ENCODE results near the gene TMED4.

TMED4 gene

DNA sequence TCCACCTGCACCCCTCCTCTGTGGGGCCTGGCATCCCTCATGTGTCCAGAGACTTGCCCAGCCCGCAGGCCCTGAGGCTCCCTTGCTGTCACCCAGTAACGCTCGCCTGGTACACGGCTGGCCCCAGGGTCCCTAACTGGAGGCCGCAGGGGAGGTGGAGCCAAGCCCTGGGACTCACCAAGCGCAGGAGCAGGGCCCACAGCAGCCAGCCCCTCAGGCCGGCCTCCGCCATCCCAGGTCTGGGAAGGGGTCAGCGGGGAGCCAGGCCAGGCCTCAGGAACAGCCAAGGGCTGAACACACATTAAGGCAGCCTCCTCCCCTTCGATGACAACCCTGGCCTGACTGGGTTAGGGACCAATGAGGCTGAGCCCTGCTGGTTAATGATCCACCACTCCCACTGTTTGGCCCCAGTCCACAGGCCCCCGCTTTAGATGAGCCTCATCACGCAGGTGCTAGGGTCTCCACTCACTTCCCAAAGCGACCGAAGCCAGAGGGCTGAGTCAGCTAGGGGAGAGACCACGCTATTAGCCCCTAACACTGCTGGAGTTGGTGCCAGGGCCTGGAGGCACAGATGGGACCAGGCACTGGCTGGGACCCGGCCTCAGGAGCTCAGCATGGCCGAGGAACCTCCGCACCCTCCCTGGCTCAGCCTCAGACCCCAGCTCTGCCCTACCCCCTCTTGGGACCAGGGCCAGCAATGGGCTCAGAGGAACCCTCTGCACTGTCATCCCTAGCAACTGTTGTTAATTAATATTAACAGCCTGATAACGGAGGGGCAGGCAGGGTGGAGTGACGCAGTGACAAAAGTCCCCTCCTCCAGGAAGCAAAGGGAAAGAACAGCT is 40.8 kb downstream of the TMED4 start, which contains the start of gene NPC1L1:
Gene NPC1L1, minus strand, starts transcription at position 303 of the 842 bp plus-strand sequence. Its CDS starts 71 bp downstream, at position 232.
- H3K27ac ChIP-seq (ENCODE audit: insufficient read depth, low read length, poor library complexity, severe bottlenecking) = no peak within 1 kb of the TSS
- no peaks in the 10 kb centered on the region for H3K27me3 ChIP-seq (replicated peaks; ENCODE audit: control insufficient read depth, insufficient read depth, low read length, poor library complexity, severe bottlenecking)
- H3K4me1 ChIP-seq (ENCODE audit: control insufficient read depth, insufficient read depth, low read length, poor library complexity, severe bottlenecking) = no peaks in the 10 kb centered on the region
- no peaks in the 10 kb centered on the region for H3K9me3 ChIP-seq (ENCODE audit: control insufficient read depth, low read length)
- no peak within 1 kb of the TSS for H3K4me3 ChIP-seq (ENCODE audit: insufficient read depth, low read depth, low read length, poor library complexity, severe bottlenecking)
- no peak for DNase-seq
- H3K36me3 ChIP-seq (ENCODE audit: control insufficient read depth, insufficient read depth, low read length) = no peaks in the 10 kb centered on the region

- DNase-seq = no peak
- Histone ChIP-seq H3K9me3 (ENCODE audit: control insufficient read depth, low read length) (no peaks in the 10 kb centered on the region), H3K27ac (ENCODE audit: insufficient read depth, low read length, poor library complexity, severe bottlenecking) (no peak overlapping the region), H3K4me1 (ENCODE audit: control insufficient read depth, insufficient read depth, low read length, poor library complexity, severe bottlenecking) (no peaks in the 10 kb centered on the region), H3K36me3 (ENCODE audit: control insufficient read depth, insufficient read depth, low read length) (no peaks in the 10 kb centered on the region), H3K27me3 (replicated peaks; ENCODE audit: control insufficient read depth, insufficient read depth, low read length, poor library complexity, severe bottlenecking) (no peaks in the 10 kb centered on the region), H3K4me3 (ENCODE audit: insufficient read depth, low read depth, low read length, poor library complexity, severe bottlenecking) (no peak overlapping the region)
Measured at GRCh38 chr7:44540592-44541027, 41.4 kb downstream of the TMED4 start.

GRCh38 chr7:44539669-44540506 is 42.1 kb downstream of the TMED4 start:
- Histone ChIP-seq H3K9me3 (ENCODE audit: control insufficient read depth, low read length) (no peaks in the 10 kb centered on the region), H3K36me3 (ENCODE audit: control insufficient read depth, insufficient read depth, low read length) (no peaks in the 10 kb centered on the region), H3K4me3 (ENCODE audit: insufficient read depth, low read depth, low read length, poor library complexity, severe bottlenecking) (no peak overlapping the region), H3K27ac (ENCODE audit: insufficient read depth, low read length, poor library complexity, severe bottlenecking) (no peak overlapping the region), H3K27me3 (replicated peaks; ENCODE audit: control insufficient read depth, insufficient read depth, low read length, poor library complexity, severe bottlenecking) (no peaks in the 10 kb centered on the region), H3K4me1 (ENCODE audit: control insufficient read depth, insufficient read depth, low read length, poor library complexity, severe bottlenecking) (no peaks in the 10 kb centered on the region)
- DNase-seq = no peak

DNA sequence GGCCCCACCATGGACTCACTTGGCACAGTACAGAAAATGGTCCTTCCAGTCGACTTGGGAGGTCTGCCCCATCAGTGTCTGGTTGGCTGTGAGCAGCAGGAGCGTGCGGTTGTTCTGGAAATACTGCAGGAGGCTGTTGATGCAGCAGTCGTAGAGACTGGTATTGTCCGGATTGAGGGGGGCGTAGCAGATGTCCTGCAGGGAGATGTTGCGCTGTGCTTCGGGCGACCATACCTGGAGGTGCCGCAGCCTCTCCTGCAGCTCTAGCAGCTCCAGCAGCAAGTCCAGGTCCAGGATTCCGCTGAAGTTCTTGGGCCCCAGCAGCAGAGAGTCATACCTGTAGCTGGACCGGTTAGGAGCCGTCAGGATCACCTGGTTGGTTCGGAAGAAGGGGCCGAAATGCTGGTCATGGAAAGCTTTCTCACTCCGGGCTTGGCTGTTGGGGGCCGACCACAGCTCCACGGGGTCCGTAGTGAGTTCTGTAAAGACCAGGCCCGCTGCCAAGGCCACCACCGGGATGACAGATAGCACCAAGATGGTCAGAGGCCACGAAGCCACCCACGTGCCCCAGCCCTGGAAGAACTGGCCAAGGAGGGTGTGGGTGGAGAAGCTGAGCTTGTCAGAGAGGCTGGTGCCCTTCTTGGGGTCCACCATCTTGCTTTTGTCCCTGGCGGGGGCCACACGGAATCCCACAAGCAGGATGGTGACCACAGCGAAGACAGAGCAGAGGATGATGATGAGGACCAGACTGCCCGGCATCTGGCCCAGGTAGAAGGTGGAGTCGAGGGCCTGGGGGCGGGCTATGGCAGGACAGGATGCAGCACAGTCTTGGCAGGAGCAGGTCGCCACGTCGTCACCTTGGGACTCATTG is 43.0 kb downstream of the TMED4 start:
- no peak overlapping the region for H3K4me3 ChIP-seq (ENCODE audit: insufficient read depth, low read depth, low read length, poor library complexity, severe bottlenecking)
- H3K36me3 ChIP-seq (ENCODE audit: control insufficient read depth, insufficient read depth, low read length) = no peaks in the 10 kb centered on the region
- H3K27ac ChIP-seq (ENCODE audit: insufficient read depth, low read length, poor library complexity, severe bottlenecking) = no peak overlapping the region
- H3K27me3 ChIP-seq (replicated peaks; ENCODE audit: control insufficient read depth, insufficient read depth, low read length, poor library complexity, severe bottlenecking) = no peaks in the 10 kb centered on the region
- no peak for DNase-seq
- no peaks in the 10 kb centered on the region for H3K9me3 ChIP-seq (ENCODE audit: control insufficient read depth, low read length)
- H3K4me1 ChIP-seq (ENCODE audit: control insufficient read depth, insufficient read depth, low read length, poor library complexity, severe bottlenecking) = no peaks in the 10 kb centered on the region

GRCh38 chr7:44538093-44538797 is 43.8 kb downstream of the TMED4 start:
- Histone ChIP-seq H3K36me3 (ENCODE audit: control insufficient read depth, insufficient read depth, low read length) (no peaks in the 10 kb centered on the region), H3K27ac (ENCODE audit: insufficient read depth, low read length, poor library complexity, severe bottlenecking) (no peak overlapping the region), H3K9me3 (ENCODE audit: control insufficient read depth, low read length) (no peaks in the 10 kb centered on the region), H3K4me1 (ENCODE audit: control insufficient read depth, insufficient read depth, low read length, poor library complexity, severe bottlenecking) (no peaks in the 10 kb centered on the region), H3K27me3 (replicated peaks; ENCODE audit: control insufficient read depth, insufficient read depth, low read length, poor library complexity, severe bottlenecking) (no peaks in the 10 kb centered on the region), H3K4me3 (ENCODE audit: insufficient read depth, low read depth, low read length, poor library complexity, severe bottlenecking) (no peak overlapping the region)
- no peak for DNase-seq

DNA sequence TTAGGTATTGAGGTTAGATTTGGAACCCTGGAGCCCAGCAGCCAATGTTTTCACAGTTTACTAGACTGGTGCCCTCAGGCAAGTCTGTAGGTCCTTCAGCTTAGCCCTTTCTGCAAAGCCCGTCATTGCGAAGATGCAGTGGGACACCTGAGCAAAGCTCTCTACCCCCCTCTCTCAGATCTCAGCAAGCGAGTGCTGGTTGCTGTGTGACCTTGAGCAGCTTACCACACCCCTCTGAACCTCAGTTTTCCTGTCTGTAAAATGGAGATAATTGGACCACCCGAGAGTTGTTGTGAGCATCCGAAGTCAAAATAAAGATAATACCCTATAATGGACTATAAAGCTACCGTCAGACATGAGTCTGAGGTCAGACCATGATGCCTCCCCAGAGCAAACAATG is 44.6 kb downstream of the TMED4 start:
- H3K27ac ChIP-seq (ENCODE audit: insufficient read depth, low read length, poor library complexity, severe bottlenecking) = no peak overlapping the region
- H3K4me1 ChIP-seq (ENCODE audit: control insufficient read depth, insufficient read depth, low read length, poor library complexity, severe bottlenecking) = no peaks in the 10 kb centered on the region
- DNase-seq = no peak
- H3K4me3 ChIP-seq (ENCODE audit: insufficient read depth, low read depth, low read length, poor library complexity, severe bottlenecking) = no peak overlapping the region
- no peaks in the 10 kb centered on the region for H3K9me3 ChIP-seq (ENCODE audit: control insufficient read depth, low read length)
- no peaks in the 10 kb centered on the region for H3K27me3 ChIP-seq (replicated peaks; ENCODE audit: control insufficient read depth, insufficient read depth, low read length, poor library complexity, severe bottlenecking)
- H3K36me3 ChIP-seq (ENCODE audit: control insufficient read depth, insufficient read depth, low read length) = no peaks in the 10 kb centered on the region

- H3K27ac ChIP-seq (ENCODE audit: insufficient read depth, low read length, poor library complexity, severe bottlenecking) = no peak overlapping the region
- no peaks in the 10 kb centered on the region for H3K9me3 ChIP-seq (ENCODE audit: control insufficient read depth, low read length)
- H3K4me1 ChIP-seq (ENCODE audit: control insufficient read depth, insufficient read depth, low read length, poor library complexity, severe bottlenecking) = no peaks in the 10 kb centered on the region
- H3K4me3 ChIP-seq (ENCODE audit: insufficient read depth, low read depth, low read length, poor library complexity, severe bottlenecking) = no peak overlapping the region
- H3K36me3 ChIP-seq (ENCODE audit: control insufficient read depth, insufficient read depth, low read length) = no peaks in the 10 kb centered on the region
- no peaks in the 10 kb centered on the region for H3K27me3 ChIP-seq (replicated peaks; ENCODE audit: control insufficient read depth, insufficient read depth, low read length, poor library complexity, severe bottlenecking)
- DNase-seq = no peak
Measured at GRCh38 chr7:44536090-44536489, 45.9 kb downstream of the TMED4 start.

DNA sequence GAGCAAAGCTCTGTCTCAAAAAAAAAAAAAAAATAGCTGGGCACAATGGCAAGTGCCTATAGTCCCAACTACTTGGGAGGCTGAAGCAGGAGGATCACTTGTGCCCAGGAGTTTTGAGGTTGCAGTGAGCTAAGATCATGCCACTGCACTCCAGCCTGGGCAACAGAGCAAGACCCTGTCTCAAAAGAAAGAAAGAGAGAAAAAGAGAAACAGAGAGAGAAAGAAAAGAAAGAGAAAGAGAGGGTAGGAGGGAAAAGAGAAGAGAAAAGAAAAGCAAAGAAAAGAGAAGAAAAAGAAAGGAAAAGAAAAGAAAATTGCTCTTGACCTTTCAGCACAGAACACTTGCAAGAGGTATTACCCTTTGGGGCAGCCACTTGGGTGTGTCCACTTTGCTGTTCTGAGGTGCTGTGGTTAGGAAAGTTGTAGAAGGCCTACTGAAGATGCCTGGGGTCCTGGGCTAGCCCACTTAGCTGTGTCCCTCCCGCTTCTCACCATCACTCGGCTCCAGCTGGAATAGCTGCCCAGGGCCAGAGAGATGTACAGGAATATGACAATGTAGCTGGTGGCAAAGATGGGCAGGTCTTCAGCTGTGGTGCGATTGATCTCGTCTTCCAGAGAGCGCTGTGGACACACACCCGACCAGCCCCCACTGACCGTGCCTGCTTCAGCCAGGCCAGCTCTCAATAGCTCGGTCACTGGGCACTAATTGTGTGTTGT is 46.5 kb downstream of the TMED4 start:
- H3K4me1 ChIP-seq (ENCODE audit: control insufficient read depth, insufficient read depth, low read length, poor library complexity, severe bottlenecking) = no peaks in the 10 kb centered on the region

GRCh38 chr7:44534501-44534900 is 47.5 kb downstream of the TMED4 start:
- no peaks in the 10 kb centered on the region for H3K9me3 ChIP-seq (ENCODE audit: control insufficient read depth, low read length)
- no peaks in the 10 kb centered on the region for H3K27me3 ChIP-seq (replicated peaks; ENCODE audit: control insufficient read depth, insufficient read depth, low read length, poor library complexity, severe bottlenecking)
- no peak overlapping the region for H3K4me3 ChIP-seq (ENCODE audit: insufficient read depth, low read depth, low read length, poor library complexity, severe bottlenecking)
- no peaks in the 10 kb centered on the region for H3K36me3 ChIP-seq (ENCODE audit: control insufficient read depth, insufficient read depth, low read length)
- no peak overlapping the region for H3K27ac ChIP-seq (ENCODE audit: insufficient read depth, low read length, poor library complexity, severe bottlenecking)
- H3K4me1 ChIP-seq (ENCODE audit: control insufficient read depth, insufficient read depth, low read length, poor library complexity, severe bottlenecking) = no peaks in the 10 kb centered on the region
- peak in 1 of 3 donors; percentile 21 for DNase-seq

More for the DNA sequence above, 46.5 kb downstream of the TMED4 start:
- H3K4me3 ChIP-seq (ENCODE audit: insufficient read depth, low read depth, low read length, poor library complexity, severe bottlenecking) = no peak overlapping the region
- H3K27me3 ChIP-seq (replicated peaks; ENCODE audit: control insufficient read depth, insufficient read depth, low read length, poor library complexity, severe bottlenecking) = no peaks in the 10 kb centered on the region
- no peaks in the 10 kb centered on the region for H3K9me3 ChIP-seq (ENCODE audit: control insufficient read depth, low read length)
- no peaks in the 10 kb centered on the region for H3K36me3 ChIP-seq (ENCODE audit: control insufficient read depth, insufficient read depth, low read length)
- DNase-seq = no peak
- no peak overlapping the region for H3K27ac ChIP-seq (ENCODE audit: insufficient read depth, low read length, poor library complexity, severe bottlenecking)

Measured in effector memory CD4-positive, alpha-beta T cell (primary cell).